Esophagus muscularis mucosa (tissue), 4 donors: ENCODE measurements around the gene TMEM176A. TPM values are rescaled to one million over a fixed set of nuclear protein-coding genes. Genes with fewer than 3 reads are reported as not detected.

Source experiments
- DNase-seq: peaks from one replicate; pipeline ENCODE4 v3.0.0-alpha.2; 2017; ENCODE audit errors: extremely low spot score
- H3K27ac ChIP-seq, 4 donors: fragments of 200-600 bp; sonication (generic); replicated peaks in 1 of 4; 1 replicate in 3 of 4; 2 replicates in 1 of 4; pipeline ENCODE4 v1.5.1; 2016 to 2019; ENCODE audit warnings: mild to moderate bottlenecking in 1 of 4
- H3K27me3 ChIP-seq, 4 donors: fragments of 200-600 bp; sonication (generic); one replicate each; pipeline versions ENCODE4 v1.5.1 to v1.6.0; 2016 to 2019
- H3K36me3 ChIP-seq, 4 donors: fragments of 200-600 bp; sonication (generic); one replicate each; pipeline ENCODE4 v1.5.1; 2016 to 2019
- H3K4me1 ChIP-seq, 4 donors: fragments of 200-600 bp; sonication (generic); one replicate each; pipeline ENCODE4 v1.5.1; 2016 to 2019
- H3K4me3 ChIP-seq, 4 donors: fragments of 200-600 bp; sonication (generic); 1 replicate in 2 of 4; 2 replicates in 2 of 4; pipeline ENCODE4 v1.5.1; 2016 to 2019; ENCODE audit warnings: mild to moderate bottlenecking in 4 of 4, moderate library complexity in 1 of 4
- H3K9me3 ChIP-seq, 4 donors: fragments of 200-600 bp; sonication (generic); 1 replicate in 3 of 4; 2 replicates in 1 of 4; pipeline ENCODE4 v1.5.1; 2016 to 2019
- CTCF ChIP-seq, 3 experiments: fragments of 200-600 bp in 2 of 3; fragments of 450-650 bp in 1 of 3; sonication (generic) in 2 of 3; IDR thresholded peaks; one replicate each; pipeline ENCODE4 v1.5.1; 2017 to 2019; ENCODE audit warnings: antibody characterized with exemption in 3 of 3, mild to moderate bottlenecking in 2 of 3, moderate library complexity in 1 of 3
- EP300 ChIP-seq: sonication (generic); formaldehyde crosslinking; IDR thresholded peaks from one replicate; pipeline ENCODE4 v1.6.1; 2017; ENCODE audit warnings: antibody characterized with exemption
- POLR2A ChIP-seq: fragments of 450-650 bp; IDR thresholded peaks from one replicate; pipeline ENCODE4 v1.6.1; 2017; ENCODE audit warnings: antibody characterized with exemption, moderate library complexity, mild to moderate bottlenecking, low read depth
- POLR2AphosphoS5 ChIP-seq, 2 donors: sonication (generic); formaldehyde crosslinking; IDR thresholded peaks; one replicate each; pipeline ENCODE4 v1.6.1; 2017; ENCODE audit warnings: antibody characterized with exemption in 2 of 2
- WGBS: methylation state at CpG from one replicate; pipeline ENCODE4 v1.1.5; 2018; 5-methylcytosine and 5-hydroxymethylcytosine counted together
- intact Hi-C: fragments of 100-400 bp; cut with DNase I; formaldehyde crosslinking; loops from one replicate; pipeline ENCODE4 v1.15.1; 2023
- total RNA-seq, 4 donors: library from RNA; depleted of rRNA; stranded (reverse); fragments of >200 nt; gene quantifications; one replicate each; pipeline versions ENCODE4 v1.1.0 to v1.2.1, GENCODE V29; 2016

TMEM176A gene
- total RNA-seq, 4 donors from 2014 or later, result 11.6 to 47.7 (median 35.5) TPM

DNA sequence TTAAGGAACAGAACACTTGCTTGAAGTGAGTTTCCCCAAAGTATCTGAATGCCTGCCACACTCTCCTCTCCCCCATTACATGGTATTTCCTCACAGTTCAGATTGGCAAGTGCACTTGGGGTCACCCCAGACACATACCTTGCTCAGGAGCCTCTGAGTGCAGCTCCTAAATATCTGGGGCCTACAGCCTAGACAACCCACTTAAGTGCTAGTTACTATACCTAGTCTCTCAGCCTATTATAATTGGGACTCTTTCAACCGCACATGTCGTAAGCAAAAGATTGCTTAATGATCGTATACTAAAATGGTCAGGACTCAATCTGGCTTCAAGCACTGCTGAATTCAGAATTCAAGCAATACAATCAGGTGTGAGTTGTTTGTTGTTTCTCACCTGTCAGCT lies 20.3 kb upstream of the TMEM176A start:
- no peak for DNase-seq
- no peak overlapping the region for H3K4me3 ChIP-seq
- intact Hi-C loops, result no loop called here
- no peaks in the 10 kb centered on the region for H3K36me3 ChIP-seq
- no peaks in the 10 kb centered on the region for H3K27me3 ChIP-seq
- 55% methylated on average over 3 of the region's 3 CpGs for WGBS
- no peak overlapping the region for H3K27ac ChIP-seq
- TF ChIP-seq EP300 (no peak), CTCF (IDR thresholded peaks at IDR 0.05) (no peak), POLR2AphosphoS5 (IDR thresholded peaks at IDR 0.05) (no peak), POLR2A (no peak)
- no peaks in the 10 kb centered on the region for H3K9me3 ChIP-seq
- H3K4me1 ChIP-seq, result peaks cover 7 to 29% (median 11%) of the 10 kb centered on the region in 4 donors

DNA sequence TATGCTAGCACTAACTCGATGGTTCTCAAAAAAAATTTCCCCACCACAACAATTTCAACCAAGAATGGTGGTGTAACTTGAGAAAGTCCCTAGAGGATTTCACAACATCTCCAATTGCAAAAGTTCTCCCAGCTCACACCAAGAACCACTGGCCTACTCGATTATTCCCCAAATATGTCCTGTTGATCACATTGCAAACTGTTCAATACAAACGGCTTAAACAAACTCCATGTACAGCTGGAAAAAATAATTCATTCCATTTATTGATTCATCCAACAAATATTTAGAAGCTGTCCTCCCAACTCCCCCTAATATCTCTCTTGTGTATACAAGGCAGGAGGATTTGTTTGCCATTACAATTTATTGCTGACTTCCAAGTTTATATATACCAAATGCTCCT lies 19.5 kb upstream of the TMEM176A start:
- TF ChIP-seq POLR2A (no peak), CTCF (IDR thresholded peaks at IDR 0.05) (no peak), POLR2AphosphoS5 (IDR thresholded peaks at IDR 0.05) (no peak), EP300 (no peak)
- Histone ChIP-seq H3K4me3 (no peak overlapping the region), H3K36me3 (no peaks in the 10 kb centered on the region), H3K4me1 (peaks cover 7 to 31% (median 16%) of the 10 kb centered on the region in 4 donors), H3K9me3 (no peaks in the 10 kb centered on the region), H3K27ac (no peak overlapping the region), H3K27me3 (no peaks in the 10 kb centered on the region)
- DNase-seq, result no peak
- WGBS, result 44% methylated on average over 3 of the region's 3 CpGs
- intact Hi-C loops, result no loop called here

- Histone ChIP-seq H3K9me3 (no peaks in the 10 kb centered on the region), H3K4me1 (peaks cover 8 to 38% (median 19%) of the 10 kb centered on the region in 4 donors), H3K4me3 (no peak overlapping the region), H3K27ac (no peak overlapping the region), H3K36me3 (no peaks in the 10 kb centered on the region), H3K27me3 (no peaks in the 10 kb centered on the region)
- TF ChIP-seq EP300 (no peak), CTCF (IDR thresholded peaks at IDR 0.05) (no peak), POLR2AphosphoS5 (IDR thresholded peaks at IDR 0.05) (no peak), POLR2A (no peak)
- intact Hi-C loops, result no loop called here
- DNase-seq, result no peak
- WGBS, result 91% methylated on average over 2 of the region's 2 CpGs
Observed at GRCh38 chr7:150781961-150782360, 18.6 kb upstream of the TMEM176A start.

DNA sequence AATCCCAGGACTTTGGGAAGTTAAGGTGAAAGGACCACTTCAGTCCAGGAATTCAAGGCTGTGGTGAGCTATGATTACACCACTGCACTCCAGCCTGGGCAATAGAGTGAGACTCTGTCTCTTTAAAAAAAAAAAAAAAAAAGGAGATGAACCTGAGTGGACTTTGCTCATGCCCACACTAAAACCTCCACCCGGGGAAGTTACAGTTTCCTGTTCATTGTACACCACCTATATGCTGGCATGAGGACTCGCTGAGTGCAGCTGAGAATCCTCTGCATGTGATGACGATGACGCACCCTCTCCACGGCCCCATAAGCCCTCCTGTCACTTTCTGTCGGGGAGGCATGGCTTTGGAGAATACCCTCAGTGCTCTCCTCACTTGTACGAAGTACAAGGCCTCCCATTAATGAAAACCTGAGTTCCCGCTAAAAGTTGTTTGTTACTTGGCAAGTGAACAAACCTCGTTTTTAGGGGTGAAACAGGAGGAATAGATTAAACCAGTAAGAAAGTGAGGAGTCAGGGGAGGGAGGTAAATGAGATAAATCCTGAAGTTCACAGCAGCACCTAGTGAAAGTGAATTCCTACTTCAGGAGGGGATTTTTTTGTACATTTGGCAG lies 16.3 kb upstream of the TMEM176A start:
- DNase-seq, result no peak
- TF ChIP-seq CTCF (IDR thresholded peaks at IDR 0.05) (no peak), POLR2A (no peak), EP300 (no peak), POLR2AphosphoS5 (IDR thresholded peaks at IDR 0.05) (no peak)
- H3K27ac ChIP-seq, result peak overlapping the region in 3 of 4 donors; percentile 38 to 61 (median 45)
- H3K27me3 ChIP-seq, result no peaks in the 10 kb centered on the region
- WGBS, result 66% methylated on average over 9 of the region's 9 CpGs
- H3K9me3 ChIP-seq, result no peaks in the 10 kb centered on the region
- H3K4me1 ChIP-seq, result peaks cover 25 to 52% (median 36%) of the 10 kb centered on the region in 4 donors
- intact Hi-C loops, result no loop called here
- no peak overlapping the region for H3K4me3 ChIP-seq
- no peaks in the 10 kb centered on the region for H3K36me3 ChIP-seq

GRCh38 chr7:150784954-150785353 lies 15.6 kb upstream of the TMEM176A start:
- Histone ChIP-seq H3K27me3 (no peaks in the 10 kb centered on the region), H3K4me3 (no peak overlapping the region), H3K27ac (peak overlapping the region; percentile 38 to 61 (median 50)), H3K36me3 (no peaks in the 10 kb centered on the region), H3K4me1 (peaks cover 25 to 54% (median 36%) of the 10 kb centered on the region in 4 donors), H3K9me3 (no peaks in the 10 kb centered on the region)
- intact Hi-C loops, result no loop called here
- DNase-seq, result no peak
- no peak for TF ChIP-seq POLR2AphosphoS5 (IDR thresholded peaks at IDR 0.05)
- no peak for TF ChIP-seq EP300
- no peak for TF ChIP-seq CTCF (IDR thresholded peaks at IDR 0.05)
- TF ChIP-seq POLR2A, result no peak
- 57% methylated on average over 4 of the region's 4 CpGs for WGBS
